Stimulated activated CD4-positive, alpha-beta T cell treated with anti-CD3 and anti-CD28 coated beads, Interleukin-1b, Interleukin-23, amount 100 ng/mL, for 24 hours (primary cell): ENCODE results near the gene ACCS.
A peak's percentile ranks its signal among the peaks of the same experiment; 100 is the strongest.

Experiments
- DNase-seq, 4 experiments: peaks; one replicate each; pipeline ENCODE4 v3.0.0-alpha.2; 2020; ENCODE audit warnings: low read depth in 4 of 4, low spot score in 1 of 4

ACCS gene

DNA sequence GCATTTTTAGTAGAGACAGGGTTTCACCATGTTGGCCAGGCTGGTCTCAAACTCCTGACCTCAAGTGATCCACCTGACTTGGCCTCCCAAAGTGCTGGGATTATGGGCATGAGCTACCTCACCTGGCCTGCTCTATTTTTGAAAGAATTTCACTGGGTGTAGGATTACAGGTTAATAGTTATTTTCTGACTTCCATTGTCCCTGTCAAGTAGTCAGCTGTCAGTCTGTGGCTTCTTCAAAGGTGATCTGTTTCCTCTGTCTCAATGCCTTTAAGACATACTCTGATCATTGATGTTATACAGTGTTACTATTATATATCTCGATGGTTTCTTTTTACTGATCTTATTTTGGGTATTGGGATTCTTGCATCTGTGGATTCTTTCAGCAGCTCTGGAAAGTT is 19.3 kb downstream of the ACCS start:
- no peak for DNase-seq

GRCh38 chr11:44088377-44088776 is 22.3 kb downstream of the ACCS start:
- DNase-seq: no peak

- DNase-seq: no peak
Observed at GRCh38 chr11:44088871-44089270, 22.8 kb downstream of the ACCS start.

- no peak for DNase-seq
Observed at GRCh38 chr11:44090539-44090938, 24.5 kb downstream of the ACCS start.

GRCh38 chr11:44094260-44094868 is 28.3 kb downstream of the ACCS start:
- DNase-seq: peak; percentile 63 to 84 (median 74)

- DNase-seq: peak; percentile 70 to 79 (median 77)
Observed at GRCh38 chr11:44095506-44096359, 29.7 kb downstream of the ACCS start, which contains the start of gene EXT2. EXT2 (plus strand) TSS chr11:44095678; CDS start chr11:44107713, 12,035 bp downstream.

- DNase-seq: no peak
Observed at GRCh38 chr11:44096360-44097185, 30.5 kb downstream of the ACCS start.

- no peak for DNase-seq
Observed at GRCh38 chr11:44097821-44098220, 31.8 kb downstream of the ACCS start.

DNA sequence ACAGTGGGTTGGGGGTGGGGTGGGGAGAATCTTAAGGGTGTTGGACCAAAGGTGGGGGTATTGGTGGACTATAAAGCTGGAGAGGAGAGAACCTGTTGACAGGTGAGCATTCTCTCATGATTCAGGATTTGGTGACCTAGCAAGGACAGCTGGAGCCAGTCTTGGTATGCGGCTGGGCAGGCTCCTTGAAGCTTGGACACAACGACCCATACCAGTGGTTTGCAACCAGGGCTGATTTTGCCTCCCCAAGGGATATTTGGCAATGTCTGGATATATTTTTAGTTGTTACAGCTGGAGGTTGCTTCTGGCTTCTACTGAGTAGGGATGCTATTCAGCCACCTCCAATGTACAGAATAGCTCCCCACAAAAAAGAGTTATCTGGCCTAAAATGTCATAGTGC is 35.0 kb downstream of the ACCS start:
- DNase-seq: no peak

GRCh38 chr11:44104481-44105294 is 38.6 kb downstream of the ACCS start:
- no peak for DNase-seq

DNA sequence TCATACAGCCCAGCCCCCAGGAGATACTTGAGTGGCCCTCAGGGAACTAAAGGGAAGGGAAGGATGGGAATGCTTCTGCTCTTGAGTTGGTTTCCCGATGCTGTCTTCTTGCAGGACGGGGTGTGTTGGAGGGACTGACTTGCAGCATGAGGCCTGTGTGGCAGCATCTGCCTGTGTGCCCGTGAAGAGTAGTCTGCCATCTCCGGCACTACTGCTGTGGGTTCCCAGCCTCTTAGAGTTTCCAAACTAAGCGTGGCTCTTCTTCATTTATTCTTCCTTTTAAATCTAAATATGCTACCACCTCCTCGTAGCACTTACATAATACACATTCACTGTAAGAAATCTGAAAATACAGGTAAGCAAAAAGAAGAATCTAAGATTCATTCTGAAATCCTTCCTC is 42.2 kb downstream of the ACCS start:
- DNase-seq: no peak

DNA sequence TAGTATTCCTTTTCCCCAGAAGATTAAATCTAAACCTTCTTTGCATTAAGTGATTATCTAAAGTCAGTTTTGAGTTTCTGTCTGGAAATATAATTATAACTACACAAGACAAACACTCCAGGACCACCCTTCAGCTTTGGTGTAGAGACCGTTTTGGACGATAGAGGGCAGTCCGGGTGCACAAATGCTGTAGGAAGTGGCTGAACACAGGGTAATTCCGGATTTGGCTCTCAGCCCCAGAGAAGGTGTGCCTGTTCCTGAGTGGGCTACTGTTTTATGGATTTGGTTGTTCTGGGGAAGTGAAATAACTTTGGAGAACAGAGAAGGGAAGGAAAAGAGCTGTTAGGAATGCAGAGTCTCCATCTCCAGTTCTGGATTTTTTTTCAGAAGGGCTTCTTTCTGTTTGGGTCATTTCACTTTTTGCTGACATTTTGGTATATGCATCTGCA is 44.2 kb downstream of the ACCS start:
- peak; percentile 18 to 36 (median 24) for DNase-seq

GRCh38 chr11:44112091-44112821 is 46.2 kb downstream of the ACCS start:
- DNase-seq: no peak

DNA sequence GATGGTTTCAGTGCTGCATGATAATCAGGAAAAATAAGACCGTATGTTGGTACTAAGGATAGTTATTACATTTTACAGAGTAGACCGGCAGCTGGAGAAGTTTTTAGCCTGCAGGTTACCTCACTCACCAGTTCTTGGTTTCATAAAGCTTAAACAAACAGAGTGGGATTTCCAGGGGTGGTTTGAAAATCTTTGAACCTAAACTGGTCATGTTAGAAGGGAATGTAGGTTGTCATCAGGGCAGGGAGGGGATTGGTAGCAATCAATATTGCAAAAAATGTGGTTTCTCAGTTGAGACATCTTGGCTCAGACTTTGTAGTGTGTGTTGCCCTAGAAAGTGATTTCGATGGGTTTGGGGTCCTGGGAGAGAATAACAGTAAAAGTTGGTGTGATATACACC is 46.9 kb downstream of the ACCS start:
- DNase-seq: no peak

DNA sequence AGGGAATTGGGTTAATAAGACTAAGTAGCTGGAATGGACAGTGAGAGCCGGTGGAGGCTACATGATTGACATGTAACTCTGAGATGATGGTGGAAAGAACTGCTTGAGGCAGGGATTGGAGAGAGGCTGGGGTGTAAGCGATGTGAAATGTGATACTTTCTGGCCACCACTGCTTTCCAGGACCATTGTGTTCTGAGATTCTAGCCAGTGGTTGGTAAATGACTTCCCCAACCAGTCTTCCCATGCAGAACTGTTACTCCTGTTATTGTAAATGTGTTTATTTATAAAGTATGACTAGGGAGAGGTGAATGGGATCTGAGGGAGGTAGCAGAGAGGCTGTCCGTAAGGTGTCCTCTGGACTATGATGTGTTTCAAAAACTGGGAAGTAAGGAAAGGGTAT is 47.5 kb downstream of the ACCS start:
- DNase-seq: no peak

DNA sequence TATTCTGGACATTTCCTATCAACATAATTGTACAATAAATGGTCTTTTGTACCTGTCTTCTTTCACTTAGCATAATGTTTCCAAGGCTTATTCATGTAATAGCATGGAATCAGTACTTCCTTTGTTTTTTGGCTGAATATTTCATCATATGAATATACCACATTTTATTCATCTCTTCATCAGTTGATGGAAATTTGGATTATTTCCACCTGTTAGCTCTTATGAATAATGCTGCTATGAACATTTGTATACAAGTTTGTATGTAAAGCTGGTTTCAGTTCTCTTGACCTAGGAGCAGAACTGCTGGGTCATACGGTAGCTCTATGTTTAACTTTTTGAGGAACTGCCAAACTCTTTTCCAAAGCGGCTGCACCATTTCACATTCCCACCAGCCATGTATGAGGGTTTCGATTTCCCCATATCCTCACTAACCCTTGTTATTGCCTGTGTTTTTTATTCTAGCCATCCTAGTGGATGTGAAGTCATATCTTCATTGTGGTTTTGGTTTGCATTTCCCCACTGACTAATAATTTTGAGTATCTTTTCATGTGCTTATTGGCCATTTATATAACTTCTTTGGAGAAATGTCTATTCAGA is 50.3 kb downstream of the ACCS start:
- no peak for DNase-seq

- DNase-seq: no peak
Observed at GRCh38 chr11:44120169-44120568, 54.1 kb downstream of the ACCS start.

GRCh38 chr11:44125598-44125997 is 59.5 kb downstream of the ACCS start:
- DNase-seq: no peak

GRCh38 chr11:44126304-44126703 is 60.2 kb downstream of the ACCS start:
- DNase-seq: no peak

DNA sequence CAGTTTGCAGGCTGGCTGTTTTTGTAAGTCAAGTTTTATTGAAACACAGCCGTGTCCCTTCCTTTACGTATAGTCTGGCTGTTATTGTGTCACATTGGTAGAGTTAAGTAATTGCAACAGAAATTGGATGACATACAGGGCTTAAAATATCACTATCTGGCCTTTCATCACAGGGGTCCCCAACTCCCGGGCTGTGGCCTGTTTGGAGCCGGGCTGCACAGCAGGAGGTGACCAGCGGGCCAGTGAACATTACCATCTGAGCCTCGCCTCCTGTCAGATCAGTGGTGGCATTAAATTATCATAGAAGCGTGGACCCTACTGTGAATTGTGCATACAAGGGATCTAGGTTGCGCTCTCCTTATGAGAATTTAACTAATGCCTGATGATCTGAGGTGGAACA is 61.1 kb downstream of the ACCS start:
- no peak for DNase-seq
